Activated gamma-delta T cell treated with Interleukin-2 at 50 U/mL for 16 hours (primary cell): Measurements from ENCODE around the gene ZNF618.

Source experiments
- DNase-seq: peaks from one replicate; pipeline ENCODE4 v3.0.0-alpha.2; 2020

The ZNF618 gene

GRCh38 chr9:113876151-113876992, at the start of gene ZNF618:
ZNF618 (plus strand) TSS chr9:113876309; CDS start chr9:113876381, 72 bp downstream.
- peak; percentile 7 for DNase-seq

- no peak for DNase-seq
Observed at GRCh38 chr9:113828221-113828620, 47.9 kb upstream of the ZNF618 start.

- DNase-seq, result no peak
Observed at GRCh38 chr9:113837334-113837733, 38.8 kb upstream of the ZNF618 start.

DNA sequence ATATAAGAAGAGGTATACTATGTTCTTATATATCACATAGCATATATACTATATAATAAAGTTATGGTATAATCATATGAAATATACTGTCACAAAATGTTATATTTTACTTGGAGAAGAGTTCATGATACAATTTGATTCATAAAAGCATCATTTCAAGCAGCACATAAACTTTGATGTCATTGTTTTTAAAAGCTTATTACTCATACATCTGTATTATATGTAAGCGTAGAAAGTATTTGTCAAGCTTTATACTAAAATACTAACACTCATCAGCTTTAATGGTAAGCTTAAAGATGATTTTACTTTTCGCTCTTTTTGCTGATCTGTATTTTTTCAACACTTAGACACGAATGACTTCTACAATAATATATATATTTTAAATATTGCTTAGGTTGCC, 34.0 kb upstream of the ZNF618 start:
- no peak for DNase-seq

GRCh38 chr9:113844466-113844865, 31.6 kb upstream of the ZNF618 start:
- DNase-seq, result no peak

DNA sequence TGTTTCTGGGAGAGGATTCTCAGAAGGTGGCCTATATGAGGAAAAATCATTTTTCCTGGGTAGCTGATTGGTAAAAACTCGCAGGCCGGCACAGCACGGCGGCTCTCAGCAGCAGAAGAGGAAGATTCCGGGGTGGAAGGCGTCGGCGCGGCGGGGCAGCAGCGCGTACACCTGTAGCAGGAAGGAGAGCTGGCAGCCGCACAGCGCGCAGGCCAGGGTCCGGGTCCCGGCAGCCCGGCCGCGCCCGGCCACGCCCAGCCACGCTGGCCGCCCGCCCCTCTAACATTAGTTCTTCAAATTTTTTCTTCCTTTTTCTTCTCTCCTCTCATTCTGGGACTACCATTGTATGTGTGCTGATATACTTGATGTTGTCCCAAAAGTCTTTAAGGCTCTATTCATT, 24.8 kb upstream of the ZNF618 start:
- DNase-seq, result no peak

- DNase-seq, result no peak
Observed at GRCh38 chr9:113851873-113852272, 24.2 kb upstream of the ZNF618 start.

- no peak for DNase-seq
Observed at GRCh38 chr9:113853333-113853732, 22.8 kb upstream of the ZNF618 start.

DNA sequence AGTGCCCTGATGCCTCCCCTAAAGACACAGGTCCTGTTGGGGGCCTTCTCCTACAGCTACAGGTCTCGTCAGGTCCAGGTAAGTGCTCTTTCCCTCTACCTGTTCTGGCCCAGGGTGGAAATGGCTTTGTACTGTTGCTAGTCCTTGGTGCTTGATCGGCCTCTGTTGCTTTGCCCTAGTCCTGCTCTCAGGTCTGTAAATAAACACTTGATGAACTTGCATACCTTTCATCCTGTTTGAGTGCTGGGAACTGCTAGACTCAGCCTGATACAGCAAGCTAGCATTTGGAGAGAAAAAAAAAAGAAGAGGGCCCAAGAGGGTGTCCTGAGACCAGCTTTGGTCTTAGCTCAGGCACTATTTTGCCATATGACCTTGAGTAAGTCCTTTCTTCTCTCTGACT, 21.8 kb upstream of the ZNF618 start:
- DNase-seq, result no peak

DNA sequence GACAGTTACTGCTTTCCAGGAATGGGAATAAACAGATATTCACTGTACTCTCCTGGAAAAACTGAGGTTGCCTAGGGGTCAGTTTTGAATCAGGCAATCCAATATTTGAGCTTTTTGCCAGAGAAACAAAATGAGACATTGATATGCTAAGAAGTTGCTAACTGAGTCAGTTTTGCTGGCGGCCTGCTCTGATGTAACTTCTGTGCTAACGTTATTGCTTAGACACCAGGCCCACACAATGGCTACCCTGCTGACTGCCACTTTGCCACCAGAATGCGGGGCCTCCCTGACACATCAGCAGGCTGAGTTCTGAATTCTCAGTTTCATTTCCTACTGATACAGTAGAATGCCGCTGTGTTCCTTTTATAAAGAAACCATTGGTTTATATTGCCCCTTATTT, 18.2 kb upstream of the ZNF618 start:
- DNase-seq, result no peak

GRCh38 chr9:113858282-113858681, 17.8 kb upstream of the ZNF618 start:
- no peak for DNase-seq

DNA sequence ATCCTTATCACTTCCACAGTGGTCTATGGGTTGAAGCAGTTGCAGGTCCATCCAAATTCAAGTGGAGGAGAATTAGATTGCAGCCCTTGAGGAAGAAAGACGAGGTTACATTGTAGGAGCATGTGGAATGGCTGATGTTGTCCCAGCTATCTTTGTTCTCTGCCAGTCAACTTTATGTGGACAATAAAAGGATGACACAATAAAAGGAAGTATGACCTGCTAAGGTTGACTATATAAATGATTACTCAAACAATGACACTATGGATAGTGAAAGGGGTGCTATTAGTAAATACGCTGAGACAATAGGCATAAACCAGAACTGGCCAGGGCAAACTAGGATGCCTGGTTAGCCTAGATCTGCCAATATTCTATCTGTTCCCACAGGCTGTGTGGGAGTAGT, 12.8 kb upstream of the ZNF618 start:
- DNase-seq, result no peak

DNA sequence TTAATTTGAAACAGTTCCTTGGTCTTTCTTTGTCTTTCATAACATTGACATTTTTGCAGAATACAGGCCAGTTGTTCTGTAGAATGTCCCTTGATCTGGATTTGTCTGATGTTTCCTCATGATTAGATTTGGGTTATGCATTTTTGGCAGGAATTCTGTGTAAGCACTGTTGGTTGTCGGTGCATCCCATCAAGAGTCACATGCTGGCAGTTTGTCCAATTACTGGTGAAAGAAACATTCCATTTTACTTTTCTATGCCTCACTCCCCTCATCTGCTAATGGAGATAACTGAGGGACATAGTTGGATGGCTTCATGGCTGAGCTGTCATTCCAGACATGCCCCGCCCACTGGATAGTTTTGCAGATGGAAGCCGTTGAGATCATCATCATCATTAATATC, 7.6 kb upstream of the ZNF618 start:
- DNase-seq, result no peak

GRCh38 chr9:113872485-113873143, 3.5 kb upstream of the ZNF618 start:
- no peak for DNase-seq

- no peak for DNase-seq
Observed at GRCh38 chr9:113873446-113873845, 2.7 kb upstream of the ZNF618 start.

- no peak for DNase-seq
Observed at GRCh38 chr9:113873926-113874325, 2.2 kb upstream of the ZNF618 start.

DNA sequence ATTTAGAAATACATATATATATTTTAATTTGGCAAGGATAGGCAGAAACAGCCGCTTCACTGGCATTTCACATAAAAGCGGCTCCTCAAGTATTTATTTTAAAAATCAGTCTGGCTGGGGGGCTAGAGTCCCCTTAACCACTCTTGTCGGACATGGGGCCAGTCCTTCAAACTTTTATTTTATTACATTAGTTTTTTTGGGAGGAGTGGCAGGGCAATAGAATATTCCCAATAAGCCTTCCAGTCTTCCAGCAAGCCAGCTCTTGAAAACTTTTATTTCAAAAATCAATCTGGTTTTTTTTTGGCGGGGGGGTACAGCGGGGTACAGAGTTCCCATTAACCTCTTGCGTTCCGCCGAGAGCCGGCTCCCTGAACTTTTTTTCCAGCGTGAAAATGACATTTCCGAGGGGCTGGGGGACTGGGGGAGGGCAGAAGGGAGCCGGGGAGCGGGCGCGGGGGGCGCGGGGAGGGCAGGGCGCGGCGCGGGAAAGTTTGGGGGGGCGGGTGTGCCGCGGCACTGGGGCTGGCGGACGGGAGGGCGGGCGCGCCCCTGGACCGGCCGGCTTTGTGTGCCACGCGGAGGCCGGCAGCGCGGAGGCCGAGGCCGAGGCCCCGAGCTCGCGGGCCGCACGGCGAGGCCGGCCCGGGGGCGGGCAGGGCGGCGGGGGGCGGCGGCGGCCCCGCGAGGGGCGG, 504 bp upstream of the ZNF618 start:
- DNase-seq, result no peak

- DNase-seq, result no peak
Observed at GRCh38 chr9:113876993-113877368, 872 bp downstream of the ZNF618 start.

- no peak for DNase-seq
Observed at GRCh38 chr9:113879318-113879717, 3.2 kb downstream of the ZNF618 start.

DNA sequence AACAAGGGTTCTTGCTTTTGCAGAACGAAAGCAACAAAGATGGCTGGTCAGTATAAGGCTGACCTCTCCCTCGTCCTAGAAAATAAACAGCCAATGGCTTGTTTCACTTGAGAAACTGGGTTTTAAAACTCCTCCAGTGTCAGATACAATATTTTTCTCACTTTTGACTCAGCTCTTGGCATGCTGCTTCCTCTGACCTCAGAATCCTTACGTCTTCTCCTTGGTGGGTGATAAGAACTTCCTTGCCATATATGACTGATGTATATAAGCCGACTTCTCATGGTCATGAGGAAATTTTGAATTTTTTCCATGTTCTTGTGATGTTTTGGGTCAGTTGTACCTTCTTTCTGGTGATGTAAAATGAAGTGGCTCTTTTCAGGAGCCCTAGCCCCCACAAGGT, 3.8 kb downstream of the ZNF618 start:
- no peak for DNase-seq

- no peak for DNase-seq
Observed at GRCh38 chr9:113882181-113882580, 6.1 kb downstream of the ZNF618 start.

- DNase-seq, result no peak
Observed at GRCh38 chr9:113882636-113883164, 6.6 kb downstream of the ZNF618 start.

GRCh38 chr9:113885183-113886025, 9.3 kb downstream of the ZNF618 start:
- DNase-seq, result no peak
